ENCODE measurements around the gene DEFB121.

The DEFB121 gene

DNA sequence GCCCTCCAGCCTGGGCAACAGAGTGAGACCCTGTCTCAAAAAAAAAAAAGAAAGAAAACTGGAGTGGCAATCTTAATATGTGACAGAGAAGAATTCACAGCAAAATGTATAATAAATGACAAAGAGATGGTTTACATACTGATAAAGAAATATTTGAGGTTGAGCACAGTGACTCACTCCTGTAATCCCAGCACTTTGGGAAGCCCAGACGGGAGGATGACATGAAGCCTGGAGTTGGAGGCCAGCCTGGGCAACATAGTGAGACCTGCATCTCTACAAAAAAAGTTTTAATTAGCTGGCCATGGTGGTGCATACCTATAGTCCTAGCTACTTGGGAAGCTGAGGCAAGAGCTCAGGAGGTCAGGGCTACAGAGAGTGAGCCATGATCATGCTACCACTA, 50.0 kb downstream of the DEFB121 start:
- FAIRE-seq: no peak

Data from islet of Langerhans (tissue), 1 donor.